OCI-LY3 (cell line): ENCODE measurements around the gene PLCB4.

ENCODE experiments used
- CTCF ChIP-seq: fragments of 200-600, 300-600 bp; sonication (generic); IDR thresholded peaks from 2 replicates; pipeline ENCODE4 v1.5.1; 2014; ENCODE audit warnings: antibody characterized with exemption, low read length, low read depth
- EZH2phosphoT487 ChIP-seq: fragments of 200-600 bp; shearing (Covaris generic); IDR thresholded peaks from 2 replicates; pipeline ENCODE4 v1.6.1; 2018; ENCODE audit warnings: antibody characterized with exemption, mixed run types, low read depth

DNA sequence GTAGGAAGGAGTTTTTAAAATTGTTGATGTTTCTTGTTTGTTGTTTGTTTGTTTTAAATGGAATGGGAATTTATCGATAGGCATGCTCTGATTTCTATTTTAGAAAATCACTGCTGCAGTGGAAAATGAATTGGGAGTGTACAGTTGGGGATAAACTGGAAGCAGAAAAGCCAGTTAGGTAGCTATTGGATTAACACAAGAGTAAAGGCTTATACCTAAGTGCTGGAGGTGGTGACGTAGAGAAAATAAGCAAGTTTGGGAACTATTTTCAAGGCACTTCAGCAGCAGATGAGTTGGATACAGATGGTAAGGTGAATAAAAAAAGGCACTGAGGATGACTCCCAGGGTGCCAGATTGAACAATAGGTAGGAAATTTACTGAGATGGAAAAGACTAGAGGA is 164.9 kb downstream of the PLCB4 start:
- TF ChIP-seq CTCF: no peak
- no peak for TF ChIP-seq EZH2phosphoT487
